H1 (cell line): ENCODE measurements around the gene ARMH3. TPM values are rescaled to one million over a fixed set of nuclear protein-coding genes. Genes with fewer than 3 reads are reported as not detected.

Source experiments
- CTCF ChIA-PET: fragments of 300-600 bp; sonication (Branson Sonifier 250); formaldehyde crosslinking; loops from one replicate; lab custom pipeline; 2021; ENCODE audit not compliant: partially characterized antibody; lab: Charles Lee
- POLR2A ChIA-PET: fragments of 300-600 bp; sonication (Branson Sonifier 250); formaldehyde crosslinking; loops from one replicate; lab custom pipeline; 2021; ENCODE audit warnings: inconsistent platforms; ENCODE audit not compliant: partially characterized antibody; lab: Charles Lee
- DNase-seq, 2 experiments: peaks; one replicate each; pipeline versions ENCODE4 v3.0.0 to v3.0.0-alpha.2; 2010 to 2022; ENCODE audit warnings: low spot score in 2 of 2, low read depth in 1 of 2, mixed read lengths in 1 of 2
- FAIRE-seq: peaks from 2 replicates; lab custom pipeline; 2011; peaks lifted over from hg19 to GRCh38; lab: Jason Lieb, UNC
- H2AFZ ChIP-seq: 2 replicates; pipeline ENCODE4 v1.8.1; 2012; ENCODE audit warnings: low read length, inconsistent platforms
- H2AK5ac ChIP-seq: 2 replicates; pipeline ENCODE4 v1.6.1; 2013; ENCODE audit warnings: low read depth, low read length
- H2BK120ac ChIP-seq: replicated peaks from 2 replicates; pipeline ENCODE3; 2013; ENCODE audit warnings: low read depth, low read length, inconsistent platforms
- H2BK12ac ChIP-seq: 2 replicates; pipeline ENCODE4 v1.6.1; 2013; ENCODE audit warnings: low read depth, low read length
- H2BK15ac ChIP-seq: 2 replicates; pipeline ENCODE4 v1.6.1; 2013; ENCODE audit warnings: low read length
- H2BK20ac ChIP-seq: 2 replicates; pipeline ENCODE4 v1.6.1; 2013; ENCODE audit warnings: low read length
- H2BK5ac ChIP-seq: 2 replicates; pipeline ENCODE4 v1.6.1; 2013; ENCODE audit warnings: low read depth, low read length
- H3K14ac ChIP-seq: 2 replicates; pipeline ENCODE4 v1.6.1; 2013; ENCODE audit warnings: inconsistent platforms; ENCODE audit not compliant: insufficient read length
- H3K18ac ChIP-seq: 2 replicates; pipeline ENCODE4 v1.6.1; 2013; ENCODE audit warnings: low read length; ENCODE audit errors: extremely low read depth
- H3K23ac ChIP-seq: 2 replicates; pipeline ENCODE4 v1.6.1; 2013; ENCODE audit warnings: inconsistent platforms; ENCODE audit not compliant: insufficient read length
- H3K23me2 ChIP-seq: 2 replicates; pipeline ENCODE4 v1.6.1; 2013; ENCODE audit warnings: low read depth, low read length
- H3K27ac ChIP-seq: 2 replicates; pipeline ENCODE4 v1.6.1; 2011; ENCODE audit warnings: low read depth, low read length, inconsistent platforms
- H3K27me3 ChIP-seq, 4 experiments: replicated peaks in 1 of 4; 1 replicate in 1 of 4; 2 replicates in 3 of 4; pipeline versions ENCODE4 v1.6.1 to v1.8.1; 2011 to 2013; ENCODE audit warnings: low read length in 3 of 4, mild to moderate bottlenecking in 3 of 4, inconsistent platforms in 2 of 4, mixed read lengths in 2 of 4, moderate library complexity in 1 of 4; ENCODE audit not compliant: control insufficient read depth in 3 of 4, insufficient read depth in 3 of 4; ENCODE audit errors: extremely low read depth in 1 of 4
- H3K36me3 ChIP-seq, 4 experiments: 2 replicates each; pipeline versions ENCODE4 v1.6.1 to v1.8.1; 2011 to 2013; ENCODE audit warnings: mild to moderate bottlenecking in 4 of 4, low read length in 3 of 4, moderate library complexity in 2 of 4, control low read depth in 1 of 4, inconsistent platforms in 1 of 4; ENCODE audit not compliant: insufficient read depth in 4 of 4, control insufficient read depth in 2 of 4
- H3K4ac ChIP-seq: replicated peaks from 2 replicates; pipeline ENCODE3; 2013; ENCODE audit warnings: low read length, low read depth, mixed read lengths, inconsistent platforms; ENCODE audit not compliant: insufficient read length
- H3K4me1 ChIP-seq, 4 experiments: replicated peaks in 1 of 4; 1 replicate in 1 of 4; 2 replicates in 3 of 4; pipeline versions ENCODE4 v1.6.1 to v1.8.1; 2011 to 2013; ENCODE audit warnings: low read length in 3 of 4, inconsistent platforms in 2 of 4, mixed read lengths in 1 of 4; ENCODE audit not compliant: insufficient read depth in 4 of 4, control insufficient read depth in 3 of 4
- H3K4me2 ChIP-seq, 2 experiments: 2 replicates each; pipeline versions ENCODE4 v1.6.1 to v1.8.1; 2011 to 2013; ENCODE audit warnings: low read depth in 2 of 2, low read length in 2 of 2, control low read depth in 1 of 2, inconsistent platforms in 1 of 2, mild to moderate bottlenecking in 1 of 2; ENCODE audit not compliant: insufficient read depth in 1 of 2
- H3K4me3 ChIP-seq, 4 experiments: fragments of 200-600, 300-600 bp in 1 of 4; sonication (generic), shearing (Covaris generic), sonication (Bioruptor Twin) in 1 of 4; 2 replicates each; pipeline versions ENCODE4 v1.5.1 to v1.8.1; 2011 to 2016; ENCODE audit warnings: low read length in 4 of 4, low read depth in 3 of 4, control low read depth in 2 of 4, inconsistent platforms in 2 of 4, mild to moderate bottlenecking in 2 of 4, mixed read lengths in 1 of 4, moderate library complexity in 1 of 4; ENCODE audit not compliant: insufficient read depth in 2 of 4; ENCODE audit errors: extremely low read depth in 1 of 4
- H3K56ac ChIP-seq: replicated peaks from 2 replicates; pipeline ENCODE3; 2013; ENCODE audit warnings: low read depth, mild to moderate bottlenecking, mixed read lengths, low read length, inconsistent platforms; ENCODE audit not compliant: insufficient read length
- H3K79me1 ChIP-seq: 2 replicates; pipeline ENCODE4 v1.6.1; 2013; ENCODE audit warnings: low read depth, low read length, control low read depth
- H3K79me2 ChIP-seq, 2 experiments: 2 replicates each; pipeline versions ENCODE4 v1.6.1 to v1.8.1; 2012 to 2013; ENCODE audit warnings: low read length in 2 of 2, mild to moderate bottlenecking in 2 of 2, inconsistent platforms in 1 of 2; ENCODE audit not compliant: insufficient read depth in 2 of 2, control insufficient read depth in 1 of 2
- H3K9ac ChIP-seq, 4 experiments: replicated peaks in 1 of 4; 1 replicate in 1 of 4; 2 replicates in 3 of 4; pipeline versions ENCODE4 v1.6.1 to v1.8.1; 2011 to 2013; ENCODE audit warnings: low read depth in 3 of 4, low read length in 3 of 4, control low read depth in 2 of 4, mild to moderate bottlenecking in 2 of 4, moderate library complexity in 2 of 4, inconsistent platforms in 1 of 4; ENCODE audit errors: extremely low read depth in 1 of 4
- H3K9me3 ChIP-seq, 2 experiments: 2 replicates each; pipeline versions ENCODE4 v1.6.1 to v1.8.1; 2012 to 2013; ENCODE audit warnings: mild to moderate bottlenecking in 2 of 2, moderate library complexity in 2 of 2, control low read depth in 1 of 2, inconsistent platforms in 1 of 2, low read depth in 1 of 2, low read length in 1 of 2, mixed read lengths in 1 of 2; ENCODE audit not compliant: insufficient read depth in 2 of 2
- H4K20me1 ChIP-seq, 2 experiments: replicated peaks in 1 of 2; 2 replicates each; pipeline versions ENCODE3 to v1.8.1; 2011 to 2013; ENCODE audit warnings: inconsistent platforms in 2 of 2, low read length in 2 of 2, mild to moderate bottlenecking in 1 of 2; ENCODE audit not compliant: insufficient read depth in 2 of 2, control insufficient read depth in 1 of 2
- H4K5ac ChIP-seq: 2 replicates; pipeline ENCODE4 v1.6.1; 2013; ENCODE audit warnings: low read length, low read depth, mixed read lengths, inconsistent platforms; ENCODE audit not compliant: insufficient read length
- H4K8ac ChIP-seq: 2 replicates; pipeline ENCODE4 v1.8.0; 2013; ENCODE audit warnings: mild to moderate bottlenecking, moderate library complexity, low read length, inconsistent platforms; ENCODE audit not compliant: insufficient read depth; ENCODE audit errors: extremely low read depth
- H4K91ac ChIP-seq: replicated peaks from 2 replicates; pipeline ENCODE3; 2013; ENCODE audit warnings: low read length, mixed read lengths, inconsistent platforms; ENCODE audit not compliant: insufficient read length
- ATF3 ChIP-seq: IDR thresholded peaks from 2 replicates; pipeline ENCODE4 v1.6.1; 2011; ENCODE audit warnings: low read depth, mild to moderate bottlenecking, low read length; ENCODE audit not compliant: insufficient read depth
- CHD2 ChIP-seq: IDR thresholded peaks from 2 replicates; pipeline ENCODE4 v1.6.1; 2012; ENCODE audit warnings: low read length, improper control_type of control experiment
- JUN ChIP-seq: IDR thresholded peaks from 2 replicates; pipeline ENCODE4 v1.6.1; 2011; ENCODE audit warnings: low read depth, mild to moderate bottlenecking, improper control_type of control experiment, low read length
- KDM4A ChIP-seq: IDR thresholded peaks from one replicate; pipeline ENCODE4 v1.7.1; 2012; ENCODE audit warnings: low read depth, mild to moderate bottlenecking, moderate library complexity, low read length, inconsistent platforms; ENCODE audit not compliant: severe bottlenecking
- POLR2A ChIP-seq, 2 experiments: IDR thresholded peaks; 1 replicate in 1 of 2; 2 replicates in 1 of 2; pipeline ENCODE4 v1.6.1; 2011; ENCODE audit warnings: low read depth in 2 of 2, low read length in 2 of 2, mild to moderate bottlenecking in 2 of 2; ENCODE audit errors: control extremely low read depth in 1 of 2
- POU5F1 ChIP-seq: IDR thresholded peaks from 2 replicates; pipeline ENCODE4 v1.6.1; 2011; ENCODE audit warnings: low read depth, mild to moderate bottlenecking, low read length, moderate library complexity
- SIX5 ChIP-seq: IDR thresholded peaks from 2 replicates; pipeline ENCODE4 v1.6.1; 2011; ENCODE audit warnings: mild to moderate bottlenecking, low read depth, low read length
- SP1 ChIP-seq: IDR thresholded peaks from 2 replicates; pipeline ENCODE4 v1.6.1; 2011; ENCODE audit warnings: low read depth, low read length
- SP2 ChIP-seq: IDR thresholded peaks from 2 replicates; pipeline ENCODE4 v1.6.1; 2012; ENCODE audit warnings: mild to moderate bottlenecking, low read length, inconsistent platforms
- WGBS, 2 experiments: shearing (Covaris generic) in 1 of 2; methylation state at CpG; one replicate each; pipeline versions ENCODE4 v1.1.6 to v1.1.7; 2013 to 2015; ENCODE audit warnings: low lambda C conversion rate in 2 of 2, mixed read lengths in 2 of 2, inconsistent platforms in 1 of 2, low coverage in 1 of 2, missing lambda C conversion rate in 1 of 2; ENCODE audit not compliant: insufficient replicate concordance in 2 of 2, insufficient coverage in 1 of 2, insufficient read length in 1 of 2; ENCODE audit errors: extremely low coverage in 1 of 2, missing lambda C conversion rate in 1 of 2; 5-methylcytosine and 5-hydroxymethylcytosine counted together
- polyA plus RNA-seq, 7 experiments: library from polyadenylated mRNA; depleted of rRNA in 3 of 7; stranded (reverse) in 5 of 7; unstranded in 2 of 7; fragments of >200 nt in 5 of 7; fragments of 200-250 nt in 2 of 7; gene quantifications; 1 replicate in 5 of 7; 2 replicates in 1 of 7; 4 replicates in 1 of 7; pipeline versions ENCODE4 v1.2.1 to v1.2.3, GENCODE V29; 2011 to 2013; ENCODE audit warnings: missing spikeins in 2 of 7, mixed read lengths in 2 of 7
- total RNA-seq: library from RNA; stranded (reverse); fragmentation: NEBNext Ultra II Directional; extraction: Animal tissue kit (Norgen Biotek cat#: 25700); gene quantifications from 2 replicates; pipeline ENCODE4 v1.2.1, GENCODE V29; 2021

ARMH3 gene
- total and polyA plus RNA-seq, 2 of the 8 experiments (the other 6 are each of a cell fraction or from before 2014, with no cell fraction given) = 11.6 to 18.3 TPM

- no peaks in the 10 kb centered on the region for H3K4me1 ChIP-seq
- WGBS, 2 experiments = 82% methylated on average over 8 of the region's 8 CpGs; no CpG with 5 or more reads in 1 of the 2 experiments
- no peak overlapping the region for H2AFZ ChIP-seq
- H2BK5ac ChIP-seq = no peak overlapping the region
- H3K79me2 ChIP-seq = no peaks in the 10 kb centered on the region
- H3K79me1 ChIP-seq = no peaks in the 10 kb centered on the region
- H4K91ac ChIP-seq = no peak overlapping the region
- H4K5ac ChIP-seq = no peak overlapping the region
- no peak overlapping the region for H4K8ac ChIP-seq
- H3K23ac ChIP-seq = no peak overlapping the region
- H3K18ac ChIP-seq = no peak overlapping the region
- H3K56ac ChIP-seq = no peak overlapping the region
- no peaks in the 10 kb centered on the region for H4K20me1 ChIP-seq
- H2AK5ac ChIP-seq = no peak overlapping the region
- no peak overlapping the region for H2BK15ac ChIP-seq
- H2BK120ac ChIP-seq = no peak overlapping the region
- no peak overlapping the region for H3K4me2 ChIP-seq
- no peak for DNase-seq
- H3K4ac ChIP-seq = no peak overlapping the region
- no peaks in the 10 kb centered on the region for H3K27me3 ChIP-seq
- POLR2A ChIA-PET = no interaction called here
- FAIRE-seq = no peak
- CTCF ChIA-PET = interaction anchor here (0.6 to 2.6 kb wide), 7 partner anchors 16 to 119 kb away, joined by 3 to 8 read pairs (median 3); no protein-coding TSS in a partner anchor
- H3K14ac ChIP-seq = no peak overlapping the region
- H3K36me3 ChIP-seq = no peaks in the 10 kb centered on the region; a peak in 2 of 8 replicates
- H3K4me3 ChIP-seq = no peak overlapping the region
- TF ChIP-seq ATF3 = no peak
- TF ChIP-seq KDM4A = no peak
- no peak for TF ChIP-seq POU5F1
- no peak for TF ChIP-seq JUN
- TF ChIP-seq SP2 = no peak
- TF ChIP-seq POLR2A (IDR thresholded peaks at IDR 0.05; ENCODE audit: control extremely low read depth in 1 of 2, low read depth in 2 of 2, low read length in 2 of 2) = no peak
- no peak for TF ChIP-seq SP1
- TF ChIP-seq CHD2 = no peak
- TF ChIP-seq SIX5 = no peak
- H2BK12ac ChIP-seq = no peak overlapping the region
- no peaks in the 10 kb centered on the region for H3K23me2 ChIP-seq
- no peak overlapping the region for H3K27ac ChIP-seq
- H2BK20ac ChIP-seq = no peak overlapping the region
- H3K9me3 ChIP-seq = no peaks in the 10 kb centered on the region
- H3K9ac ChIP-seq = no peak overlapping the region; a peak in 1 of 7 replicates
Measured at GRCh38 chr10:101959346-101959916, 96.5 kb downstream of the ARMH3 start.
